K562 (cell line): ENCODE data around the gene CNTN4. TPM values are rescaled to one million over a fixed set of nuclear protein-coding genes. Genes with fewer than 3 reads are reported as not detected.

Source experiments
- ATAC-seq: fragments of 200-7000 bp; cut with Tn5 transposase; 3 replicates; pipeline ENCODE4 v1.9.1; 2020; ENCODE audit warnings: moderate library complexity
- BruUV-seq: library from RNA; stranded (reverse); fragments of 400-500 nt; replicated peaks from 2 replicates; lab custom pipeline; 2021; lab: Mats Ljungman, UMichigan
- CTCF ChIA-PET: fragments of 300-600 bp; formaldehyde crosslinking; extraction: SDS; loops from one replicate; lab custom pipeline; 2021; ENCODE audit warnings: low intra/inter-chr PET ratio; lab: Yijun Ruan, JAX
- POLR2A ChIA-PET: fragments of 300-600, 350-650 bp; sonication (Branson Sonifier 250); formaldehyde crosslinking; extraction: SDS; loops from one replicate; lab custom pipeline; 2021; ENCODE audit warnings: antibody characterized with exemption, inconsistent platforms; lab: Yijun Ruan, JAX
- DNase-seq, 4 experiments: peaks; one replicate each; pipeline versions ENCODE4 v3.0.0 to v3.0.0-alpha.2; 2011 to 2018; ENCODE audit warnings: low spot score in 3 of 4, mixed read lengths in 3 of 4; ENCODE audit errors: extremely low read depth in 1 of 4
- FAIRE-seq: peaks from 2 replicates; lab custom pipeline; 2011; peaks lifted over from hg19 to GRCh38; lab: Jason Lieb, UNC
- H2AFZ ChIP-seq: 2 replicates; pipeline ENCODE4 v1.6.0; 2011; ENCODE audit warnings: low read depth, low read length, control low read depth, inconsistent platforms
- H3K27ac ChIP-seq: fragments of 200-600 bp; 3 replicates; pipeline ENCODE4 v1.8.0; 2011; ENCODE audit warnings: low read depth, mild to moderate bottlenecking, control low read depth, inconsistent platforms, low read length, moderate library complexity, mixed read lengths; ENCODE audit errors: extremely low read depth
- H3K27me3 ChIP-seq, 2 experiments: fragments of 300-600 bp in 1 of 2; 2 replicates in 1 of 2; 3 replicates in 1 of 2; pipeline versions ENCODE4 v1.6.0 to v1.8.0; 2011; ENCODE audit warnings: inconsistent platforms in 2 of 2, low read length in 2 of 2, mild to moderate bottlenecking in 1 of 2, mixed read lengths in 1 of 2, moderate library complexity in 1 of 2; ENCODE audit not compliant: control insufficient read depth in 2 of 2, insufficient read depth in 2 of 2
- H3K36me3 ChIP-seq: fragments of 300-600 bp; 3 replicates; pipeline ENCODE4 v1.8.0; 2011; ENCODE audit warnings: mild to moderate bottlenecking, low read length, inconsistent platforms; ENCODE audit not compliant: control insufficient read depth, insufficient read depth
- H3K4me1 ChIP-seq, 2 experiments: fragments of 200-600 bp in 1 of 2; replicated peaks in 1 of 2; 2 replicates in 1 of 2; 3 replicates in 1 of 2; pipeline versions ENCODE4 v1.5.1 to v1.8.0; 2011; ENCODE audit warnings: inconsistent platforms in 2 of 2, low read length in 2 of 2, mild to moderate bottlenecking in 1 of 2, mixed read lengths in 1 of 2, moderate library complexity in 1 of 2; ENCODE audit not compliant: control insufficient read depth in 2 of 2, insufficient read depth in 2 of 2
- H3K4me2 ChIP-seq: 2 replicates; pipeline ENCODE4 v1.6.1; 2011; ENCODE audit warnings: low read length, control low read depth, inconsistent platforms, mixed read lengths; ENCODE audit not compliant: insufficient read depth
- H3K4me3 ChIP-seq: fragments of 200-600 bp; sonication (generic), shearing (Covaris generic); 2 replicates; pipeline ENCODE4 v1.5.1; 2016; ENCODE audit warnings: control low read depth, inconsistent platforms
- H3K79me2 ChIP-seq: fragments of 200-600 bp; 3 replicates; pipeline ENCODE4 v1.8.0; 2011; ENCODE audit warnings: low read length, inconsistent platforms; ENCODE audit not compliant: control insufficient read depth, insufficient read depth
- H3K9ac ChIP-seq, 2 experiments: 2 replicates each; pipeline versions ENCODE4 v1.6.0 to v1.6.1; 2011; ENCODE audit warnings: low read depth in 2 of 2, low read length in 2 of 2, control low read depth in 1 of 2, inconsistent platforms in 1 of 2, mild to moderate bottlenecking in 1 of 2, mixed read lengths in 1 of 2; ENCODE audit not compliant: insufficient read depth in 1 of 2
- H3K9me1 ChIP-seq: one replicate; pipeline ENCODE4 v1.6.0; 2011; ENCODE audit warnings: inconsistent platforms, mild to moderate bottlenecking, low read length, moderate library complexity; ENCODE audit not compliant: control insufficient read depth, insufficient read depth
- H3K9me3 ChIP-seq: replicated peaks from 2 replicates; pipeline ENCODE4 v1.5.1; 2011; ENCODE audit warnings: low read depth, low read length, inconsistent platforms; ENCODE audit not compliant: control insufficient read depth, insufficient read depth
- H4K20me1 ChIP-seq: replicated peaks from 2 replicates; pipeline ENCODE4 v1.6.1; 2011; ENCODE audit warnings: low read length, inconsistent platforms, mixed read lengths; ENCODE audit not compliant: control insufficient read depth, insufficient read depth
- ETV1 ChIP-seq: fragments of 450-650 bp; conservative IDR thresholded peaks from 2 replicates; pipeline ENCODE4 v1.6.1; 2016; ENCODE audit warnings: missing genetic modification characterization, control low read depth, low read depth, missing compliant biosample characterization
- HIVEP1 ChIP-seq: fragments of 250-450 bp; sonication (Bioruptor Pico); IDR thresholded peaks from 2 replicates; pipeline ENCODE4 v1.4.0; 2020; ENCODE audit warnings: mild to moderate bottlenecking
- POLR2G ChIP-seq: fragments of 200-400 bp; formaldehyde crosslinking; IDR thresholded peaks from 2 replicates; pipeline ENCODE4 v1.6.1; 2017; ENCODE audit warnings: low read depth, mild to moderate bottlenecking, antibody characterized with exemption, low read length, moderate library complexity
- SAFB2 ChIP-seq: fragments of 200-400 bp; formaldehyde crosslinking; IDR thresholded peaks from 2 replicates; pipeline ENCODE4 v1.6.1; 2018; ENCODE audit warnings: borderline replicate concordance, low read length, low read depth, moderate library complexity; ENCODE audit not compliant: severe bottlenecking
- ZNF444 ChIP-seq: fragments of 250-450 bp; sonication (Bioruptor Pico); IDR thresholded peaks from 2 replicates; pipeline ENCODE4 v1.4.0; 2020; ENCODE audit warnings: mild to moderate bottlenecking, moderate library complexity
- ZNF778 ChIP-seq: fragments of 450-650 bp; formaldehyde crosslinking; IDR thresholded peaks from 2 replicates; pipeline ENCODE4 v1.4.0; 2020; ENCODE audit warnings: mild to moderate bottlenecking, moderate library complexity
- WGBS: fragments of 100-300 bp; shearing (Covaris generic); methylation state at CpG from one replicate; pipeline ENCODE4 v1.1.6; 2016; ENCODE audit warnings: low coverage, mixed read lengths; ENCODE audit not compliant: insufficient coverage; ENCODE audit errors: missing lambda C conversion rate; 5-methylcytosine and 5-hydroxymethylcytosine counted together
- in situ Hi-C: fragments of 300-500 bp; cut with MboI; formaldehyde crosslinking; loops from 4 replicates; pipeline ENCODE4 v1.15.0; 2018; ENCODE audit warnings: inconsistent platforms, mixed read lengths
- intact Hi-C: fragments of 100-400 bp; cut with micrococcal nuclease; formaldehyde crosslinking; loops from 2 replicates; pipeline ENCODE4 v1.14.2; 2022
- polyA plus RNA-seq, 8 experiments: library from polyadenylated mRNA; depleted of rRNA in 4 of 8; stranded (reverse) in 5 of 8; unstranded in 3 of 8; fragments of >200 nt; fragmentation: Nextera tagmentation in 2 of 8; fragmentation: Illumina TruSeq in 1 of 8; extraction: Ambion mirVana in 2 of 8; extraction: Trizol in 1 of 8; gene quantifications; 2 replicates each; pipeline versions ENCODE4 v1.2.1 to v1.2.3, GENCODE V29; 2011 to 2014; ENCODE audit warnings: inconsistent platforms in 1 of 8, missing spikeins in 1 of 8
- total RNA-seq, 7 experiments: library from RNA; depleted of rRNA in 6 of 7; stranded (reverse); fragments of >200 nt in 6 of 7; fragmentation: Illumina TruSeq in 2 of 7; extraction: Trizol in 2 of 7; gene quantifications; 2 replicates each; pipeline versions ENCODE4 v1.2.1 to v1.2.3, GENCODE V29; 2011 to 2021; ENCODE audit warnings: low replicate concordance in 1 of 7
- TF ChIP-seq, protein P1 (sequence below): sonication (generic); formaldehyde crosslinking; IDR thresholded peaks from 2 replicates; pipeline ENCODE4 v1.8.0; 2022; ENCODE audit warnings: mild to moderate bottlenecking, missing genetic modification reagents
- TF ChIP-seq, protein P2 (sequence below), 2 experiments: fragments of 450-650 bp in 1 of 2; sonication (generic) in 1 of 2; formaldehyde crosslinking in 1 of 2; IDR thresholded peaks in 1 of 2; conservative IDR thresholded peaks in 1 of 2; 2 replicates each; pipeline versions ENCODE4 v1.6.1 to v1.8.1; 2016 to 2023; ENCODE audit warnings: mild to moderate bottlenecking in 2 of 2, moderate library complexity in 2 of 2, inconsistent platforms in 1 of 2, missing genetic modification reagents in 1 of 2

The CNTN4 gene
- total and polyA plus RNA-seq, 9 of the 15 experiments (the other 6 are each of a cell fraction or from before 2014, with no cell fraction given) = not detected

DNA sequence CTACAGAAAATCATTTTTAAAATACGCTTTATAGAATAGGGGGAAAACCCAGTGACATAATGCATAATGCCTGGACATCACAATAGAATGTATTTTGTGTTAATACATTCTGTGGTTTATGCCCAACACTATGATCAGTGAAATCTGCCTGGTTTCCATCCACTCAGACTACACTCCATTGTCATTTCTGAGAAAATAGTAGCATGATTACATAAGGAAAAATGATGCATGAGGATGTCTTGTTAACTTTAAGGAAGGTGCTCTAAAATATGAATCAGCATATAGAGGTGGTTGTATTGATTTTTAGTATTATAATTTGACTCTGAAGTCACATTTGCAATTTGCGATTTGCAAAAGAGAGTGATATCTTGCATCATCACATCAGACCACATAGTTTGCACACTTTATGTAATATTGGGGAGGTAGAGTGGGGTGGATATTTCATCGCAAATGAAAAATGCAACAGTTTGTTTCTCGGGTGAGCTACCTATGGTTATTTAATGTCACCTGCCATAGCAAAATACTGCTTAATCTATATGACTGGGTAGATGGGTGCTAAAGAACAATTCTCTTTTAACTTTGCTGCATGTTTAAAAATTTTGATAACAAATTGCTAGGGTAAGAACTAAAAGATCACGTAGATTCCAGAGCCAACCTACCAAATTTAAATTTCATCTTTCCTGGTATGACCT, 607.6 kb downstream of the CNTN4 start:
- H3K36me3 ChIP-seq = no peaks in the 10 kb centered on the region
- ChIA-PET POLR2A (no interaction called here), CTCF (no interaction called here)
- no peaks in the 10 kb centered on the region for H4K20me1 ChIP-seq
- no peak overlapping the region for H3K9ac ChIP-seq
- intact Hi-C loops = no loop called here
- no peak overlapping the region for H3K27ac ChIP-seq
- TF ChIP-seq, protein P1, sequence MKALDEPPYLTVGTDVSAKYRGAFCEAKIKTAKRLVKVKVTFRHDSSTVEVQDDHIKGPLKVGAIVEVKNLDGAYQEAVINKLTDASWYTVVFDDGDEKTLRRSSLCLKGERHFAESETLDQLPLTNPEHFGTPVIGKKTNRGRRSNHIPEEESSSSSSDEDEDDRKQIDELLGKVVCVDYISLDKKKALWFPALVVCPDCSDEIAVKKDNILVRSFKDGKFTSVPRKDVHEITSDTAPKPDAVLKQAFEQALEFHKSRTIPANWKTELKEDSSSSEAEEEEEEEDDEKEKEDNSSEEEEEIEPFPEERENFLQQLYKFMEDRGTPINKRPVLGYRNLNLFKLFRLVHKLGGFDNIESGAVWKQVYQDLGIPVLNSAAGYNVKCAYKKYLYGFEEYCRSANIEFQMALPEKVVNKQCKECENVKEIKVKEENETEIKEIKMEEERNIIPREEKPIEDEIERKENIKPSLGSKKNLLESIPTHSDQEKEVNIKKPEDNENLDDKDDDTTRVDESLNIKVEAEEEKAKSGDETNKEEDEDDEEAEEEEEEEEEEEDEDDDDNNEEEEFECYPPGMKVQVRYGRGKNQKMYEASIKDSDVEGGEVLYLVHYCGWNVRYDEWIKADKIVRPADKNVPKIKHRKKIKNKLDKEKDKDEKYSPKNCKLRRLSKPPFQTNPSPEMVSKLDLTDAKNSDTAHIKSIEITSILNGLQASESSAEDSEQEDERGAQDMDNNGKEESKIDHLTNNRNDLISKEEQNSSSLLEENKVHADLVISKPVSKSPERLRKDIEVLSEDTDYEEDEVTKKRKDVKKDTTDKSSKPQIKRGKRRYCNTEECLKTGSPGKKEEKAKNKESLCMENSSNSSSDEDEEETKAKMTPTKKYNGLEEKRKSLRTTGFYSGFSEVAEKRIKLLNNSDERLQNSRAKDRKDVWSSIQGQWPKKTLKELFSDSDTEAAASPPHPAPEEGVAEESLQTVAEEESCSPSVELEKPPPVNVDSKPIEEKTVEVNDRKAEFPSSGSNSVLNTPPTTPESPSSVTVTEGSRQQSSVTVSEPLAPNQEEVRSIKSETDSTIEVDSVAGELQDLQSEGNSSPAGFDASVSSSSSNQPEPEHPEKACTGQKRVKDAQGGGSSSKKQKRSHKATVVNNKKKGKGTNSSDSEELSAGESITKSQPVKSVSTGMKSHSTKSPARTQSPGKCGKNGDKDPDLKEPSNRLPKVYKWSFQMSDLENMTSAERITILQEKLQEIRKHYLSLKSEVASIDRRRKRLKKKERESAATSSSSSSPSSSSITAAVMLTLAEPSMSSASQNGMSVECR (CRISPR knock-in tag) = no peak
- TF ChIP-seq POLR2G (no peak), ZNF778 (CRISPR knock-in tag) (no peak), ETV1 (tag) (no peak), ZNF444 (CRISPR knock-in tag) (no peak), HIVEP1 (CRISPR knock-in tag) (no peak), SAFB2 (no peak)
- TF ChIP-seq, protein P2, sequence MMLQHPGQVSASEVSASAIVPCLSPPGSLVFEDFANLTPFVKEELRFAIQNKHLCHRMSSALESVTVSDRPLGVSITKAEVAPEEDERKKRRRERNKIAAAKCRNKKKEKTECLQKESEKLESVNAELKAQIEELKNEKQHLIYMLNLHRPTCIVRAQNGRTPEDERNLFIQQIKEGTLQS (IDR thresholded peaks at IDR 0.05) = peak; percentile 23; the same call in 1 of the 2 replicates
- TF ChIP-seq, protein P2 (CRISPR knock-in tag; conservative IDR thresholded peaks at IDR 0.05) = no peak
- no peaks in the 10 kb centered on the region for H3K9me1 ChIP-seq
- FAIRE-seq (no peak), DNase-seq (no peak), ATAC-seq (no peak)
- in situ Hi-C loops = no loop called here
- no peaks in the 10 kb centered on the region for H3K27me3 ChIP-seq
- H3K4me3 ChIP-seq = no peak overlapping the region
- H3K4me2 ChIP-seq = no peak overlapping the region
- peaks cover 3% of the 10 kb centered on the region; the same call in 1 of the 2 replicates for H3K9me3 ChIP-seq
- no peaks in the 10 kb centered on the region for H3K4me1 ChIP-seq
- no peaks in the 10 kb centered on the region for H3K79me2 ChIP-seq
- WGBS = 2% methylated on average over 5 of the region's 5 CpGs
- no TSS peak for BruUV-seq
- no peak overlapping the region for H2AFZ ChIP-seq
